WTC11 (cell line): ENCODE data around the gene GIGYF2. TPM values are rescaled to one million over a fixed set of nuclear protein-coding genes. Genes with fewer than 3 reads are reported as not detected.

Source experiments
- ATAC-seq: fragments of 200-7000 bp; cut with Tn5 transposase; 2 replicates; pipeline ENCODE4 v1.10.0; 2021; ENCODE audit warnings: mild to moderate bottlenecking, moderate library complexity
- CTCF ChIA-PET: fragments of 300-600 bp; sonication (Branson Sonifier 250); formaldehyde crosslinking; loops from one replicate; lab custom pipeline; 2021; ENCODE audit warnings: antibody characterized with exemption; lab: Charles Lee
- POLR2A ChIA-PET: fragments of 350-600 bp; sonication (Branson Sonifier 250); formaldehyde crosslinking; loops from one replicate; lab custom pipeline; 2021; ENCODE audit warnings: antibody characterized with exemption; lab: Charles Lee
- DNase-seq: peaks from one replicate; pipeline ENCODE4 v3.0.0; 2021; ENCODE audit warnings: low spot score
- H3K27ac Mint-ChIP-seq: 2 replicates; pipeline ENCODE4 v1.8.0; 2021; ENCODE audit warnings: mixed read lengths
- H3K27me3 Mint-ChIP-seq: 2 replicates; pipeline ENCODE4 v1.8.0; 2021; ENCODE audit warnings: low read depth, mild to moderate bottlenecking, moderate library complexity, mixed read lengths
- H3K36me3 Mint-ChIP-seq: 2 replicates; pipeline ENCODE4 v1.8.0; 2021; ENCODE audit warnings: mixed read lengths
- H3K4me1 Mint-ChIP-seq: 2 replicates; pipeline ENCODE4 v1.8.0; 2022; ENCODE audit warnings: mixed read lengths
- H3K4me3 Mint-ChIP-seq: 2 replicates; pipeline ENCODE4 v1.8.0; 2021; ENCODE audit warnings: mild to moderate bottlenecking, moderate library complexity, mixed read lengths
- H3K9me3 Mint-ChIP-seq: 2 replicates; pipeline ENCODE4 v1.8.0; 2021; ENCODE audit warnings: mixed read lengths
- ETV6 ChIP-seq: sonication (generic); formaldehyde crosslinking; IDR thresholded peaks from 2 replicates; pipeline ENCODE4 v1.8.1; 2022; ENCODE audit warnings: mild to moderate bottlenecking, missing genetic modification reagents
- FOXJ3 ChIP-seq: sonication (generic); formaldehyde crosslinking; IDR thresholded peaks from 2 replicates; pipeline ENCODE4 v1.9.0; 2021; ENCODE audit warnings: missing genetic modification reagents, mild to moderate bottlenecking, borderline replicate concordance
- GRHL2 ChIP-seq: fragments of 250-450 bp; sonication (Bioruptor Pico); IDR thresholded peaks from 2 replicates; pipeline ENCODE4 v1.8.0; 2022; ENCODE audit warnings: mild to moderate bottlenecking, moderate library complexity; ENCODE audit not compliant: insufficient replicate concordance, severe bottlenecking
- MYBL2 ChIP-seq: sonication (generic); formaldehyde crosslinking; IDR thresholded peaks from 2 replicates; pipeline ENCODE4 v1.8.1; 2023; ENCODE audit warnings: mild to moderate bottlenecking, moderate library complexity, missing genetic modification reagents
- TEAD1 ChIP-seq: sonication (generic); formaldehyde crosslinking; IDR thresholded peaks from 2 replicates; pipeline ENCODE4 v1.8.0; 2022; ENCODE audit warnings: mild to moderate bottlenecking, missing genetic modification reagents
- ZNF121 ChIP-seq: sonication (generic); formaldehyde crosslinking; IDR thresholded peaks from 2 replicates; pipeline ENCODE4 v1.8.0; 2023; ENCODE audit warnings: missing genetic modification reagents
- ZNF219 ChIP-seq: sonication (generic); formaldehyde crosslinking; IDR thresholded peaks from 2 replicates; pipeline ENCODE4 v1.8.0; 2023; ENCODE audit warnings: missing genetic modification reagents, mild to moderate bottlenecking, borderline replicate concordance
- ZNF263 ChIP-seq: sonication (generic); formaldehyde crosslinking; IDR thresholded peaks from 2 replicates; pipeline ENCODE4 v1.8.1; 2022; ENCODE audit warnings: low read depth, mild to moderate bottlenecking, moderate library complexity, missing genetic modification reagents
- ZNF396 ChIP-seq: fragments of 250-450 bp; sonication (Bioruptor Pico); IDR thresholded peaks from 2 replicates; pipeline ENCODE4 v1.8.0; 2021; ENCODE audit warnings: mild to moderate bottlenecking, moderate library complexity, borderline replicate concordance
- total RNA-seq: library from RNA; stranded (reverse); gene quantifications from 3 replicates; pipeline ENCODE4 v1.2.3, GENCODE V29; 2021
- TF ChIP-seq, protein P1 (sequence below): fragments of 200-600 bp; IDR thresholded peaks from 2 replicates; pipeline ENCODE4 v1.8.0; 2022; ENCODE audit warnings: antibody characterized with exemption
- TF ChIP-seq, protein P2 (sequence below): fragments of 250-450 bp; sonication (Bioruptor Pico); IDR thresholded peaks from 2 replicates; pipeline ENCODE4 v1.9.0; 2021; ENCODE audit warnings: mild to moderate bottlenecking
- TF ChIP-seq, protein P3 (sequence below): fragments of 250-450 bp; sonication (Bioruptor Pico); IDR thresholded peaks from 2 replicates; pipeline ENCODE4 v1.9.0; 2021; ENCODE audit warnings: mild to moderate bottlenecking
- TF ChIP-seq, protein P4 (sequence below): sonication (generic); formaldehyde crosslinking; IDR thresholded peaks from 2 replicates; pipeline ENCODE4 v1.8.1; 2022; ENCODE audit warnings: low read depth, mild to moderate bottlenecking, moderate library complexity, missing genetic modification reagents, borderline replicate concordance
- TF ChIP-seq, protein P5 (sequence below): sonication (generic); formaldehyde crosslinking; IDR thresholded peaks from 2 replicates; pipeline ENCODE4 v1.8.0; 2022; ENCODE audit warnings: mild to moderate bottlenecking, missing genetic modification reagents
- TF ChIP-seq, protein P6 (sequence below): sonication (generic); formaldehyde crosslinking; IDR thresholded peaks from 2 replicates; pipeline ENCODE4 v1.8.1; 2022; ENCODE audit warnings: missing genetic modification reagents, borderline replicate concordance
- TF ChIP-seq, protein P7 (sequence below): sonication (generic); formaldehyde crosslinking; IDR thresholded peaks from 2 replicates; pipeline ENCODE4 v1.8.0; 2022; ENCODE audit warnings: mild to moderate bottlenecking, missing genetic modification reagents
- TF ChIP-seq, protein P8 (sequence below): sonication (generic); formaldehyde crosslinking; IDR thresholded peaks from 2 replicates; pipeline ENCODE4 v1.8.1; 2022; ENCODE audit warnings: low read depth, missing genetic modification reagents, borderline replicate concordance
- TF ChIP-seq, protein P9 (sequence below): fragments of 250-450 bp; sonication (Bioruptor Pico); conservative IDR thresholded peaks from 2 replicates; pipeline ENCODE4 v1.9.0; 2021; ENCODE audit warnings: mild to moderate bottlenecking
- TF ChIP-seq, protein P10 (sequence below): sonication (generic); formaldehyde crosslinking; IDR thresholded peaks from 2 replicates; pipeline ENCODE4 v1.8.0; 2022; ENCODE audit warnings: mild to moderate bottlenecking, missing genetic modification reagents

Gene GIGYF2
- total RNA-seq, 1 experiment from 2014 or later: 53.1 TPM

DNA sequence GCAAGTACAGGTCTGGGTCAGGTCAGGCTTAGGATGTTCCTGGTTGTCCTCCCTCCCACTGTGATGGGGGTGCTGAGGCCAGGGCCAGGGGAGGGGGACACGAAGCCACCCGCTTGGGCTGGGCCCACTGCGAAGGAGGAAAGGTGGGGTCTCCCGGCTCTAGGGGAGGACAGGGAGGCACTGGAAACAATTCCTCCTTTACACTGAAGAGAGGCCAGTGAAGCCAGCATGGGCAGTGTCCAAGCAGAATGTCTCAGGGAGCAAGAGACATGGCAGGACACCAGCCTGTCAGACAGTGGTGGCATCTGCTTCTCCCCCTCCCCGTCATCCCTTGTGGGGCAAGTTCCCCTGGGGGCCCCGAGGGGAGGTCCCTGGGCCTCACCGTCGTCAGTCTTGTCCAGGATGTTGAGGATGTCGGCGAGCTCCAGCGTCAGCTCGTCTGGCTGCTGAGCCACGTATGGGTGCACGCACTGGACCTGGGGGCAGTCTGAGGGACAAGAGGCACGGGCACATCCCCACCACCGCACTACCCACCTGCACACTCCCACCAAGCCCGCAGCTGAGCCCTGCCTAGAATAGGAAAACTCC, 183.7 kb downstream of the GIGYF2 start:
- peaks cover 19% of the 10 kb centered on the region for H3K27me3 Mint-ChIP-seq

DNA sequence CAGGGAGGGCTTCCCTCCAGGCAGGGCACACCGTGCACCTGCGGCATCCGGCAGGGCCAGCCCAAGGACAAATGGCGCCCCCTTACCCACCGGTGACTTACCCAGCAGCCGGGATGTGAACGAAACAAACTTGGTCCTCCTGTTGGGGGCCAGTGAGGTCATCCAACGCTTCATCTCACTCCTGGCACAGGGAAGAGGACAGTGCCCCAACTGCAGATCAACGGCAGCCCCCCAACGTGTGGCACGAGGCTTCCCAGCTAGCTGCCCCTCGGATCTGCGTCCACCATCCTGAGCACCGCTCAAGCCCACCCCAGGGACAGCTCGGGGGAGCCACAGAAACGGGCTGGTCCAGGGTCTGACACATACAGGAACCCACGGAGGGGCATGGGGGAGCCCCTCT, 185.0 kb downstream of the GIGYF2 start:
- Mint-ChIP-seq H3K27ac (no peak overlapping the region), H3K4me3 (no peak overlapping the region), H3K27me3 (peaks cover 17% of the 10 kb centered on the region), H3K36me3 (no peaks in the 10 kb centered on the region), H3K9me3 (no peaks in the 10 kb centered on the region), H3K4me1 (no peaks in the 10 kb centered on the region; the same call in 1 of the 2 replicates)
- no peak for DNase-seq
- ChIA-PET POLR2A (no interaction called here), CTCF (interaction anchor here (1.6 kb wide), 1 partner anchor 147 kb away, joined by 6 read pairs; no protein-coding TSS in a partner anchor)
- ATAC-seq: no peak
- TF ChIP-seq, protein P1, sequence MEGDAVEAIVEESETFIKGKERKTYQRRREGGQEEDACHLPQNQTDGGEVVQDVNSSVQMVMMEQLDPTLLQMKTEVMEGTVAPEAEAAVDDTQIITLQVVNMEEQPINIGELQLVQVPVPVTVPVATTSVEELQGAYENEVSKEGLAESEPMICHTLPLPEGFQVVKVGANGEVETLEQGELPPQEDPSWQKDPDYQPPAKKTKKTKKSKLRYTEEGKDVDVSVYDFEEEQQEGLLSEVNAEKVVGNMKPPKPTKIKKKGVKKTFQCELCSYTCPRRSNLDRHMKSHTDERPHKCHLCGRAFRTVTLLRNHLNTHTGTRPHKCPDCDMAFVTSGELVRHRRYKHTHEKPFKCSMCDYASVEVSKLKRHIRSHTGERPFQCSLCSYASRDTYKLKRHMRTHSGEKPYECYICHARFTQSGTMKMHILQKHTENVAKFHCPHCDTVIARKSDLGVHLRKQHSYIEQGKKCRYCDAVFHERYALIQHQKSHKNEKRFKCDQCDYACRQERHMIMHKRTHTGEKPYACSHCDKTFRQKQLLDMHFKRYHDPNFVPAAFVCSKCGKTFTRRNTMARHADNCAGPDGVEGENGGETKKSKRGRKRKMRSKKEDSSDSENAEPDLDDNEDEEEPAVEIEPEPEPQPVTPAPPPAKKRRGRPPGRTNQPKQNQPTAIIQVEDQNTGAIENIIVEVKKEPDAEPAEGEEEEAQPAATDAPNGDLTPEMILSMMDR: no peak
- TF ChIP-seq ETV6 (CRISPR knock-in tag) (no peak), ZNF263 (CRISPR knock-in tag) (no peak), MYBL2 (CRISPR knock-in tag) (no peak), ZNF396 (CRISPR knock-in tag) (no peak), ZNF219 (CRISPR knock-in tag) (no peak), TEAD1 (no peak), GRHL2 (CRISPR knock-in tag) (no peak)
- TF ChIP-seq, protein P2, sequence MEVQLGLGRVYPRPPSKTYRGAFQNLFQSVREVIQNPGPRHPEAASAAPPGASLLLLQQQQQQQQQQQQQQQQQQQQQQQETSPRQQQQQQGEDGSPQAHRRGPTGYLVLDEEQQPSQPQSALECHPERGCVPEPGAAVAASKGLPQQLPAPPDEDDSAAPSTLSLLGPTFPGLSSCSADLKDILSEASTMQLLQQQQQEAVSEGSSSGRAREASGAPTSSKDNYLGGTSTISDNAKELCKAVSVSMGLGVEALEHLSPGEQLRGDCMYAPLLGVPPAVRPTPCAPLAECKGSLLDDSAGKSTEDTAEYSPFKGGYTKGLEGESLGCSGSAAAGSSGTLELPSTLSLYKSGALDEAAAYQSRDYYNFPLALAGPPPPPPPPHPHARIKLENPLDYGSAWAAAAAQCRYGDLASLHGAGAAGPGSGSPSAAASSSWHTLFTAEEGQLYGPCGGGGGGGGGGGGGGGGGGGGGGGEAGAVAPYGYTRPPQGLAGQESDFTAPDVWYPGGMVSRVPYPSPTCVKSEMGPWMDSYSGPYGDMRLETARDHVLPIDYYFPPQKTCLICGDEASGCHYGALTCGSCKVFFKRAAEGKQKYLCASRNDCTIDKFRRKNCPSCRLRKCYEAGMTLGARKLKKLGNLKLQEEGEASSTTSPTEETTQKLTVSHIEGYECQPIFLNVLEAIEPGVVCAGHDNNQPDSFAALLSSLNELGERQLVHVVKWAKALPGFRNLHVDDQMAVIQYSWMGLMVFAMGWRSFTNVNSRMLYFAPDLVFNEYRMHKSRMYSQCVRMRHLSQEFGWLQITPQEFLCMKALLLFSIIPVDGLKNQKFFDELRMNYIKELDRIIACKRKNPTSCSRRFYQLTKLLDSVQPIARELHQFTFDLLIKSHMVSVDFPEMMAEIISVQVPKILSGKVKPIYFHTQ (CRISPR knock-in tag): no peak
- TF ChIP-seq, protein P3, sequence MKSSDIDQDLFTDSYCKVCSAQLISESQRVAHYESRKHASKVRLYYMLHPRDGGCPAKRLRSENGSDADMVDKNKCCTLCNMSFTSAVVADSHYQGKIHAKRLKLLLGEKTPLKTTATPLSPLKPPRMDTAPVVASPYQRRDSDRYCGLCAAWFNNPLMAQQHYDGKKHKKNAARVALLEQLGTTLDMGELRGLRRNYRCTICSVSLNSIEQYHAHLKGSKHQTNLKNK (CRISPR knock-in tag): no peak
- TF ChIP-seq, protein P4, sequence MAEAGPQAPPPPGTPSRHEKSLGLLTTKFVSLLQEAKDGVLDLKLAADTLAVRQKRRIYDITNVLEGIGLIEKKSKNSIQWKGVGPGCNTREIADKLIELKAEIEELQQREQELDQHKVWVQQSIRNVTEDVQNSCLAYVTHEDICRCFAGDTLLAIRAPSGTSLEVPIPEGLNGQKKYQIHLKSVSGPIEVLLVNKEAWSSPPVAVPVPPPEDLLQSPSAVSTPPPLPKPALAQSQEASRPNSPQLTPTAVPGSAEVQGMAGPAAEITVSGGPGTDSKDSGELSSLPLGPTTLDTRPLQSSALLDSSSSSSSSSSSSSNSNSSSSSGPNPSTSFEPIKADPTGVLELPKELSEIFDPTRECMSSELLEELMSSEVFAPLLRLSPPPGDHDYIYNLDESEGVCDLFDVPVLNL (CRISPR knock-in tag): no peak
- TF ChIP-seq, protein P5, sequence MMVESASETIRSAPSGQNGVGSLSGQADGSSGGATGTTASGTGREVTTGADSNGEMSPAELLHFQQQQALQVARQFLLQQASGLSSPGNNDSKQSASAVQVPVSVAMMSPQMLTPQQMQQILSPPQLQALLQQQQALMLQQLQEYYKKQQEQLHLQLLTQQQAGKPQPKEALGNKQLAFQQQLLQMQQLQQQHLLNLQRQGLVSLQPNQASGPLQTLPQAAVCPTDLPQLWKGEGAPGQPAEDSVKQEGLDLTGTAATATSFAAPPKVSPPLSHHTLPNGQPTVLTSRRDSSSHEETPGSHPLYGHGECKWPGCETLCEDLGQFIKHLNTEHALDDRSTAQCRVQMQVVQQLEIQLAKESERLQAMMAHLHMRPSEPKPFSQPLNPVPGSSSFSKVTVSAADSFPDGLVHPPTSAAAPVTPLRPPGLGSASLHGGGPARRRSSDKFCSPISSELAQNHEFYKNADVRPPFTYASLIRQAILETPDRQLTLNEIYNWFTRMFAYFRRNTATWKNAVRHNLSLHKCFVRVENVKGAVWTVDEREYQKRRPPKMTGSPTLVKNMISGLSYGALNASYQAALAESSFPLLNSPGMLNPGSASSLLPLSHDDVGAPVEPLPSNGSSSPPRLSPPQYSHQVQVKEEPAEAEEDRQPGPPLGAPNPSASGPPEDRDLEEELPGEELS (CRISPR knock-in tag): no peak
- TF ChIP-seq, protein P6, sequence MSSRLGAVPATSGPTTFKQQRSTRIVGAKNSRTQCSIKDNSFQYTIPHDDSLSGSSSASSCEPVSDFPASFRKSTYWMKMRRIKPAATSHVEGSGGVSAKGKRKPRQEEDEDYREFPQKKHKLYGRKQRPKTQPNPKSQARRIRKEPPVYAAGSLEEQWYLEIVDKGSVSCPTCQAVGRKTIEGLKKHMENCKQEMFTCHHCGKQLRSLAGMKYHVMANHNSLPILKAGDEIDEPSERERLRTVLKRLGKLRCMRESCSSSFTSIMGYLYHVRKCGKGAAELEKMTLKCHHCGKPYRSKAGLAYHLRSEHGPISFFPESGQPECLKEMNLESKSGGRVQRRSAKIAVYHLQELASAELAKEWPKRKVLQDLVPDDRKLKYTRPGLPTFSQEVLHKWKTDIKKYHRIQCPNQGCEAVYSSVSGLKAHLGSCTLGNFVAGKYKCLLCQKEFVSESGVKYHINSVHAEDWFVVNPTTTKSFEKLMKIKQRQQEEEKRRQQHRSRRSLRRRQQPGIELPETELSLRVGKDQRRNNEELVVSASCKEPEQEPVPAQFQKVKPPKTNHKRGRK (CRISPR knock-in tag): no peak
- TF ChIP-seq, protein P7, sequence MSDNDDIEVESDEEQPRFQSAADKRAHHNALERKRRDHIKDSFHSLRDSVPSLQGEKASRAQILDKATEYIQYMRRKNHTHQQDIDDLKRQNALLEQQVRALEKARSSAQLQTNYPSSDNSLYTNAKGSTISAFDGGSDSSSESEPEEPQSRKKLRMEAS (CRISPR knock-in tag): no peak
- TF ChIP-seq, protein P8, sequence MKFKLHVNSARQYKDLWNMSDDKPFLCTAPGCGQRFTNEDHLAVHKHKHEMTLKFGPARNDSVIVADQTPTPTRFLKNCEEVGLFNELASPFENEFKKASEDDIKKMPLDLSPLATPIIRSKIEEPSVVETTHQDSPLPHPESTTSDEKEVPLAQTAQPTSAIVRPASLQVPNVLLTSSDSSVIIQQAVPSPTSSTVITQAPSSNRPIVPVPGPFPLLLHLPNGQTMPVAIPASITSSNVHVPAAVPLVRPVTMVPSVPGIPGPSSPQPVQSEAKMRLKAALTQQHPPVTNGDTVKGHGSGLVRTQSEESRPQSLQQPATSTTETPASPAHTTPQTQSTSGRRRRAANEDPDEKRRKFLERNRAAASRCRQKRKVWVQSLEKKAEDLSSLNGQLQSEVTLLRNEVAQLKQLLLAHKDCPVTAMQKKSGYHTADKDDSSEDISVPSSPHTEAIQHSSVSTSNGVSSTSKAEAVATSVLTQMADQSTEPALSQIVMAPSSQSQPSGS (CRISPR knock-in tag): no peak
- TF ChIP-seq, protein P9, sequence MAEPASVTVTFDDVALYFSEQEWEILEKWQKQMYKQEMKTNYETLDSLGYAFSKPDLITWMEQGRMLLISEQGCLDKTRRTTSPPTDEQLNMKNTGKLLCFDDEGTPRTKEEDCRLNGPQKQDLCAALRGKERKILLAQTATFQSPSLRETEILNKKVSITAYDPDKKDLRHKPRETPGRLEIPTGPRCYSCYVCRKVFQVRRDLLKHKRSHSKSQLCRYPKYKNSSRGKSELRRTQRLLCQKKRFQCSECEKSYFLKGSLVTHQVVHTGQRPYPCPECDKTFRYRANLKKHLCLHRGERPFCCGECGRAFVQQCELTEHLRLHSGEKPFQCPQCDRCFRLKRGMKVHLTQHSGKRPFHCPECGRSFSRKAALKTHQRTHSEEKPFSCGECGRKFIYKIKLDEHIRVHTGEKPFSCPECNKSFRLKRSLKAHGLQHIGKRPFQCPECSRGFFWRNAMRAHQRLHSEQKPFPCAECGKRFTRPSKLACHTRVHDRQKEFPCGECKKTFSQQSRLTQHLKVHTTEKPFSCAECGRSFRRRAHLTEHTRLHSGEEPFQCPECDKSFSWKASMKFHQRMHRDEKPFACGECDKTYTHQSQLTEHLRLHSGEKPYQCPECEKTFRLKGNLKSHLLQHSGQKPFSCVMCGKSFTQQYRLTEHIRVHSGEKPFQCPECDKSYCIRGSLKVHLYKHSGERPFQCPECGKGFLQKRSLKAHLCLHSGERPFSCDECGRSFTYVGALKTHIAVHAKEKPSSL: no peak

More for the DNA sequence above, 183.7 kb downstream of the GIGYF2 start:
- TF ChIP-seq, protein P10, sequence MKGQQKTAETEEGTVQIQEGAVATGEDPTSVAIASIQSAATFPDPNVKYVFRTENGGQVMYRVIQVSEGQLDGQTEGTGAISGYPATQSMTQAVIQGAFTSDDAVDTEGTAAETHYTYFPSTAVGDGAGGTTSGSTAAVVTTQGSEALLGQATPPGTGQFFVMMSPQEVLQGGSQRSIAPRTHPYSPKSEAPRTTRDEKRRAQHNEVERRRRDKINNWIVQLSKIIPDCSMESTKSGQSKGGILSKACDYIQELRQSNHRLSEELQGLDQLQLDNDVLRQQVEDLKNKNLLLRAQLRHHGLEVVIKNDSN (CRISPR knock-in tag): no peak
- TF ChIP-seq FOXJ3 (no peak), ZNF121 (CRISPR knock-in tag) (no peak)
- Mint-ChIP-seq H3K27ac (no peak overlapping the region), H3K4me1 (no peaks in the 10 kb centered on the region), H3K9me3 (no peaks in the 10 kb centered on the region), H3K4me3 (no peak overlapping the region), H3K36me3 (no peaks in the 10 kb centered on the region)
- ATAC-seq (no peak), DNase-seq (no peak)
- CTCF ChIA-PET: interaction anchor here (1.5 to 1.6 kb wide), 3 partner anchors 10 to 179 kb away, joined by 4 to 6 read pairs (median 5); partner anchors contain the start of gene INPP5D
- POLR2A ChIA-PET: no interaction called here
